OCI-LY7 (cell line): ENCODE results near the gene ADH7.

Experiments
- EZH2phosphoT487 ChIP-seq: fragments of 200-600 bp; sonication (generic); IDR thresholded peaks from 2 replicates; pipeline ENCODE4 v1.6.1; 2018; ENCODE audit warnings: low read depth, borderline replicate concordance, mild to moderate bottlenecking, mixed run types, antibody characterized with exemption, low read length, moderate library complexity, mixed read lengths
- TF ChIP-seq, protein P1 (sequence below): fragments of 200-600 bp; sonication (generic); conservative IDR thresholded peaks from 2 replicates; pipeline ENCODE4 v1.5.1; 2014; ENCODE audit warnings: mild to moderate bottlenecking, antibody characterized with exemption, low read length, moderate library complexity, mixed read lengths

DNA sequence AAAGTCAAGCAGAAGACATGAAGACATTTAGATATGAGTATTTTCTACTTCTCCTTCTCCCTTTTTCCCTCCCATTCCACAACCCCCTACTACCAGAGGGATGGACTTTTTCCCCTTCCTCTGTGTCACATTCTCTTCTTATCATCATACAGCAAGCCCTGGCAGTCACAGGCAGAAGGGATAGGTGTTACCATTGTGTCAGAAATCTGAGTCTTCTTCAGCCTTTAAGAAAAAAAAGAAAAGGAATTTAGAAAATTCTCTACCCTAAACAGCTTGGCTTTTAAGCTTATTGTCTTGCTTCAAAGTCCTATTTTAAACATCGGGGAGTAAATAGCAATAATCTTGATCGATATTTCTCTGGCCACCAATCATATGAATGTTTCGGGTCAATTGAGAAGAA, 51.7 kb downstream of the ADH7 start:
- TF ChIP-seq, protein P1, sequence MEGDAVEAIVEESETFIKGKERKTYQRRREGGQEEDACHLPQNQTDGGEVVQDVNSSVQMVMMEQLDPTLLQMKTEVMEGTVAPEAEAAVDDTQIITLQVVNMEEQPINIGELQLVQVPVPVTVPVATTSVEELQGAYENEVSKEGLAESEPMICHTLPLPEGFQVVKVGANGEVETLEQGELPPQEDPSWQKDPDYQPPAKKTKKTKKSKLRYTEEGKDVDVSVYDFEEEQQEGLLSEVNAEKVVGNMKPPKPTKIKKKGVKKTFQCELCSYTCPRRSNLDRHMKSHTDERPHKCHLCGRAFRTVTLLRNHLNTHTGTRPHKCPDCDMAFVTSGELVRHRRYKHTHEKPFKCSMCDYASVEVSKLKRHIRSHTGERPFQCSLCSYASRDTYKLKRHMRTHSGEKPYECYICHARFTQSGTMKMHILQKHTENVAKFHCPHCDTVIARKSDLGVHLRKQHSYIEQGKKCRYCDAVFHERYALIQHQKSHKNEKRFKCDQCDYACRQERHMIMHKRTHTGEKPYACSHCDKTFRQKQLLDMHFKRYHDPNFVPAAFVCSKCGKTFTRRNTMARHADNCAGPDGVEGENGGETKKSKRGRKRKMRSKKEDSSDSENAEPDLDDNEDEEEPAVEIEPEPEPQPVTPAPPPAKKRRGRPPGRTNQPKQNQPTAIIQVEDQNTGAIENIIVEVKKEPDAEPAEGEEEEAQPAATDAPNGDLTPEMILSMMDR: no peak
- no peak for TF ChIP-seq EZH2phosphoT487
